Stimulated activated CD4-positive, alpha-beta T cell treated with anti-CD3 and anti-CD28 coated beads, Interleukin-12 subunit alpha, Interleukin-12 subunit beta, amount 100 ng/mL, for 4 hours (primary cell): ENCODE measurements around the gene ABCB11.
"Not testable (repeated sequence)": the region's sequence is repeated elsewhere in the genome, so short reads cannot be mapped to it uniquely, and the experiment has no call there.

Experiments
- DNase-seq: peaks from one replicate; pipeline ENCODE4 v3.0.0-alpha.2; 2020

ABCB11 gene

GRCh38 chr2:169041594-169041993 lies 10.5 kb upstream of the ABCB11 start:
- no peak for DNase-seq

- DNase-seq, result no peak
Observed at GRCh38 chr2:169039702-169040101, 8.6 kb upstream of the ABCB11 start.

DNA sequence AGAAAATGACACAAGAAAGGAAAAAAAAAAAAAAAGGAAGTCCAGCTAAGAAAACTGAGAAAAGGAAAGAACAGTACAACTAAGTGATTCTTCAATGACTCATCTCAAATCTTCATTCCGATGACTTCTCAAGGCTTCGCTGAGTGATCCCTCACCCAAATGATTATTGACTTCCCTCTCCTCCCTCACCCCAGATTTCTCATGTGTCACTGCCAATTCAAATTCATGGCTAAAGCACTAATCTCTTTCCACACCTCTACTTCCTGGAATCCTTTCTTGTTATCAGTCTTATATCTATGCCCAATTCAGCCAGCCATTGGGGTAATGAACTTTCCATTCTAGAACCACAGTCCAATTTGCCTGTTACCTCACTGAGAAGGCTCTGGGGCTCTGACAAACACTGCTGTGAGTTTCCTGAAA lies 7.2 kb upstream of the ABCB11 start:
- no peak for DNase-seq

GRCh38 chr2:169036736-169037440 lies 5.8 kb upstream of the ABCB11 start:
- DNase-seq, result no peak

DNA sequence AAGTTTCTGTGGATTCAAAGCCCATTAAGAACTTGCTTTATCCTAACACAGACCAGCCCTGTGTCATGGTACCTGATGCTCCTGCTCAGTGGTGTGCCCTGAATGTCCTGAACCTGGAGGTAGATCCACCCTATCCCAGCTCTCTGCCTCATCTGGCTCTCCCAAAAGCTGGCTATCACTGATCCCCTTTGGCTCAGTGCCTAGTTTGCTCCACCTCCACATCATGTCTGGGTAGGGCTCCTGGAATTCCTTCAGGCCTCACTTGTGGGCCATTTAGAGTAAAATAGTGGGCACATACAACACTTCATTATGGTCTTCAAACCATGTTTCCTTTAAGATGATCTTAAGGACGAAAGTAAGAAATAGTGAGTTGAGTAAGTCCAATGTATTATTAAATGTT lies 4.8 kb upstream of the ABCB11 start:
- no peak for DNase-seq

DNA sequence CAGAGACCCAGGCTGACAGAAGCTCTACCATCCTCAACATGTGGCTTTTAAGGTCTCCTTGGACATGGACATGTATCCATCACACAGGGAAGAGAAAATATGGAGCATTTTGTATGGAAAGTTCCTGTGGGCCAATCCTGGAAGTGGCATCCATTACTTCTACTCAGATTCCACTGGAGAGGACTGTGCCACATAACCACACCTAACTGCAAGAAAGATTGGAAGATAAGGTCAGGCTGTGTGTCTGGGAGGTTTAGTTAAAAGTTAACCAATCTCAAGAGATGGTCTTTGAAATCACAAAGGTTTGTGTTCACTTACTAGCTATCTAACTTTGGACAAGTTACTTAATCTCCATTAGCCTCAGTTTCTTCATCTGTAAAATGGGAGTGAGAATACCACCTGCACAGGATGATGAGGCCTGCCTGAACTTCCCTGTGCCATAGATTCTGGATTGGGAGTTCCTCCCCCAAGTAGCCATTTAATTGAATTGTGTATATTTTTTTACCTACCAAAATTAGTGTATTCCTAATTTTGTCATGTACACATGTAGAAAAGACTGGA lies 3.9 kb upstream of the ABCB11 start:
- no peak for DNase-seq

DNA sequence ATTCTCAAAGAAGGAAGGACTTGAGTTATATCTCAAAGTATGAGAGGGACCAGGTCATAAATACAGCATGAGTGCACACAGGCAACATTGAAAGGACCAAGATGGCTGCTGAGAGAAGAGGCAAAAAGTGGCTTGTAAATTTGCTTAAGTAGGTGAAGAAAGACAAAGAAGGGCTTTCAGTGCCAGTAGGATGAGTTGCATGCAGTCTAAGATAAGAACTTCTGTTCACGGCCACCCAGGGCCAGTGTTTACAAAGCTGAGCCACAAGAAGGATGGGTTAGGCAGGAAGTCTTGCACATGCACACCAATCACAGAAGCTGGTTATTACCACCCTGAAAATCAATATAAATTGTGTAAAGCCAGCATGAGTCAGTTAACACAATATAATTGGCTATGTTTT lies 3.1 kb upstream of the ABCB11 start:
- DNase-seq, result no peak

- DNase-seq, result no peak
Observed at GRCh38 chr2:169029341-169029740, 1.8 kb downstream of the ABCB11 start.

GRCh38 chr2:169027234-169027633 lies 3.9 kb downstream of the ABCB11 start:
- DNase-seq, result no peak

- no peak for DNase-seq
Observed at GRCh38 chr2:169026056-169026455, 5.1 kb downstream of the ABCB11 start.

DNA sequence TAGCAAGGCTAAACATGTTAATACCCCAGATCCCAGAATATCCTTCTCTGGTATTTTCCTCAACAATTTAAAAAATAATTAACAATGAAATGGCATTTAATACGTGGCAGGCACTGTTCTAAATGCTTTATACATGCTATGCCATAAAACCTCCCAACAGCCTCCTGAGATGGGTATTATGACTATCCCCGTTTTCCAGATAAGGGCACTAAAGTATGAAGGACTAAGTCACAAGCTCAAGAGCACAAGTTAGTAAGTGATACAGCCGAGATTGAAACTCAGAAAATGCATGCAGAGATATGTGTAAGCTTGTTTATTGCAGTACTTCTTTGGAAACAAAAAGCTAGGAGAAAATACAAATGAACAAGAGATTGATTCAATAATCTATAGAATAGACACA lies 8.0 kb downstream of the ABCB11 start:
- no peak for DNase-seq

GRCh38 chr2:169018390-169018789 lies 12.7 kb downstream of the ABCB11 start:
- no peak for DNase-seq

- DNase-seq, result no peak
Observed at GRCh38 chr2:169015943-169016342, 15.2 kb downstream of the ABCB11 start.

GRCh38 chr2:169014780-169015179 lies 16.3 kb downstream of the ABCB11 start:
- no peak for DNase-seq

DNA sequence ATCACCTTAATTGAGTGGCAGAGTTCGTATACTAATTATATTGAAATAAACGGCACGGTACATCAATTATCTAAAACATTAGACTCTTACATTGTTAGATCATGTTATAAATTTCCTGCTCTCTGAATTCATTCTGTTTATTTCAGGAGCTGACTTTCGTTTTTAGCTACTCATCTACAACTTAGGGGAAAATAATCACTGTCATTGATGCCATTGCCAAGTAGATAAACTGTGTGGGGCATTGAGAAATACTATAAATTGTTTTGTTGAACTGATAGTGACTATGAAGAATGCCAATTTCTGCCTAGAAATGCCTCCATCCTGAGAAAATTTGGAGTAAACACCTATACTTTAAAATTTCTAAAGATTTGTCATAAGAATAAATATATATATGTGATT lies 17.5 kb downstream of the ABCB11 start:
- DNase-seq, result no peak

GRCh38 chr2:169012812-169013627 lies 18.1 kb downstream of the ABCB11 start:
- DNase-seq, result no peak

GRCh38 chr2:169012191-169012792 lies 18.8 kb downstream of the ABCB11 start:
- not testable (repeated sequence) for DNase-seq

GRCh38 chr2:169011698-169012097 lies 19.4 kb downstream of the ABCB11 start:
- DNase-seq, result no peak

DNA sequence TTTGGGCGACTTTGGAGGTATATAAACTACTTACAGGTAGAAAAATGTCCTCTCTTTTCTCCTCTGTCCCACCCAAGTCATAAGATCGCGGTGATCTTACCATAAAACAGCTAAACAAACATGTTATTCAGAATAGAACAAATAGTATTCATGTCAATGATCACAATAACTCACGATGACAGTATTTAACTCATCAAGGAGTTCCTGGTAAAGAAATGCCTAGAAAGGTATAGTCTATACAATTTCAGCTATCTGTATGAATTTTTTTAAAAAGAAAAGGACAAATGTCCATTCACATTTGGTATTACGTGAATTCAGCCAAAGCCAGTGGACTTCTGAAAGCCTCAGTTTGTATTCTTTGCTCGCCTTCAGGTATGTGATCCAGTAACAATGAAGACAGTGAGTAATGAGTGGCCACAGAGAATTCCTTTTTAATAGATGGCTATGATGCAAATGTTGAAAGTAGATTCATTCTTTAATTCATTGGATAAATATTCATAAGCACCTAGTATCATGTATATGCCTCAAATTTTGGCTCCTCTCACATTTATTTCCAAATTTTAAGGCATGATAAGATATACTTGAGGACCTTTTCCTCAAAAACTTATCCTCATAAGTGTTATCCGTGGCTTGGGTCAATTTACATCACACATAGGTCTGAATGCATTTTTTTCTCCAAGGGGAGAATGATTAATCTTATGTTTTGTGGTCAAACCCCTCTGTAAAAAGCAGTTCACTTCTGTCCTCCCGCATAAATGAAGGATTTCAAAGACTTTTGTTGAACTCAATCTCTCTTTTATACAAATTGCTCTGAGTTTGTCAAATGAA lies 20.3 kb downstream of the ABCB11 start:
- DNase-seq, result no peak

GRCh38 chr2:169009865-169010579 lies 21.1 kb downstream of the ABCB11 start:
- DNase-seq, result no peak

GRCh38 chr2:169007941-169008340 lies 23.2 kb downstream of the ABCB11 start:
- DNase-seq, result no peak

GRCh38 chr2:169007356-169007755 lies 23.8 kb downstream of the ABCB11 start:
- no peak for DNase-seq
